K562 (cell line): Measurements from ENCODE around the gene SUMF2. TPM values are rescaled to one million over a fixed set of nuclear protein-coding genes. Genes with fewer than 3 reads are reported as not detected.

Experiments
- CEBPZ ChIP-seq: fragments of 150-350 bp; IDR thresholded peaks from 2 replicates; pipeline ENCODE4 v1.6.1; 2014; ENCODE audit warnings: low read depth, mild to moderate bottlenecking, low read length, borderline replicate concordance
- FUS ChIP-seq: fragments of 200-400 bp; formaldehyde crosslinking; optimal IDR thresholded peaks from 2 replicates; pipeline ENCODE3; 2017; ENCODE audit warnings: low read depth, low read length
- GTF2B ChIP-seq: IDR thresholded peaks from 2 replicates; pipeline ENCODE4 v1.6.1; 2011; ENCODE audit not compliant: insufficient read length; ENCODE audit errors: extremely low read depth
- JUND ChIP-seq, 2 experiments: IDR thresholded peaks; 2 replicates in 1 of 2; 3 replicates in 1 of 2; pipeline ENCODE4 v1.6.1; 2011; ENCODE audit warnings: borderline replicate concordance in 2 of 2, low read depth in 2 of 2, low read length in 2 of 2, improper control_type of control experiment in 1 of 2, missing biosample characterization in 1 of 2, missing genetic modification characterization in 1 of 2, missing genetic modification reagents in 1 of 2
- KLF6 ChIP-seq: fragments of 250-450 bp; sonication (Bioruptor Pico); IDR thresholded peaks from 2 replicates; pipeline ENCODE4 v1.4.0; 2020; ENCODE audit warnings: mild to moderate bottlenecking, moderate library complexity, borderline replicate concordance
- MNT ChIP-seq, 2 experiments: fragments of 450-650 bp; conservative IDR thresholded peaks; 2 replicates each; pipeline ENCODE4 v1.6.1; 2017; ENCODE audit warnings: mild to moderate bottlenecking in 2 of 2, moderate library complexity in 2 of 2
- NBN ChIP-seq: fragments of 450-650 bp; IDR thresholded peaks from 2 replicates; pipeline ENCODE4 v1.6.1; 2016; ENCODE audit warnings: low read depth, mild to moderate bottlenecking
- PKNOX1 ChIP-seq: fragments of 450-650 bp; IDR thresholded peaks from 2 replicates; pipeline ENCODE4 v1.6.1; 2016
- RREB1 ChIP-seq: fragments of 250-450 bp; sonication (Bioruptor Pico); IDR thresholded peaks from 2 replicates; pipeline ENCODE4 v1.4.0; 2020
- SP1 ChIP-seq: sonication (generic); formaldehyde crosslinking; IDR thresholded peaks from 2 replicates; pipeline ENCODE4 v1.8.1; 2022; ENCODE audit warnings: mild to moderate bottlenecking, missing genetic modification reagents
- ZNF217 ChIP-seq: sonication (generic); formaldehyde crosslinking; IDR thresholded peaks from 2 replicates; pipeline ENCODE4 v1.8.0; 2022; ENCODE audit warnings: mild to moderate bottlenecking, missing genetic modification reagents
- ZNF639 ChIP-seq, 2 experiments: fragments of 200-800 bp in 1 of 2; sonication (Bioruptor generic) in 1 of 2; sonication (generic) in 1 of 2; formaldehyde crosslinking in 1 of 2; IDR thresholded peaks in 1 of 2; conservative IDR thresholded peaks in 1 of 2; 2 replicates each; pipeline versions ENCODE4 v1.5.0 to v1.6.1; 2016 to 2020; ENCODE audit warnings: missing compliant biosample characterization in 1 of 2, missing genetic modification characterization in 1 of 2, missing genetic modification reagents in 1 of 2
- polyA plus RNA-seq, 8 experiments: library from polyadenylated mRNA; depleted of rRNA in 4 of 8; stranded (reverse) in 5 of 8; unstranded in 3 of 8; fragments of >200 nt; fragmentation: Nextera tagmentation in 2 of 8; fragmentation: Illumina TruSeq in 1 of 8; extraction: Ambion mirVana in 2 of 8; extraction: Trizol in 1 of 8; gene quantifications; 2 replicates each; pipeline versions ENCODE4 v1.2.1 to v1.2.3, GENCODE V29; 2011 to 2014; ENCODE audit warnings: inconsistent platforms in 1 of 8, missing spikeins in 1 of 8
- total RNA-seq, 7 experiments: library from RNA; depleted of rRNA in 6 of 7; stranded (reverse); fragments of >200 nt in 6 of 7; fragmentation: Illumina TruSeq in 2 of 7; extraction: Trizol in 2 of 7; gene quantifications; 2 replicates each; pipeline versions ENCODE4 v1.2.1 to v1.2.3, GENCODE V29; 2011 to 2021; ENCODE audit warnings: low replicate concordance in 1 of 7

Gene SUMF2
- total and polyA plus RNA-seq, 9 of the 15 experiments (the other 6 are each of a cell fraction or from before 2014, with no cell fraction given): 39.0 to 113 (median 67.7) TPM

- TF ChIP-seq SP1 (CRISPR knock-in tag) (no peak), GTF2B (no peak), PKNOX1 (no peak), MNT (conservative IDR thresholded peaks at IDR 0.05) (no peak), ZNF639 (CRISPR knock-in tag; conservative IDR thresholded peaks at IDR 0.05 in 1 of 2, IDR thresholded peaks at IDR 0.05 in 1 of 2) (no peak), ZNF217 (CRISPR knock-in tag) (no peak), FUS (no peak), JUND (IDR thresholded peaks at IDR 0.05; ENCODE audit: borderline replicate concordance, low read depth, low read length) (peak; percentile 98), JUND (tag; IDR thresholded peaks at IDR 0.05; ENCODE audit: borderline replicate concordance, low read depth, low read length) (peak; percentile 96), KLF6 (CRISPR knock-in tag) (no peak), NBN (no peak), RREB1 (CRISPR knock-in tag) (no peak), CEBPZ (no peak)
Observed at GRCh38 chr7:56062382-56062781, 1.7 kb upstream of the SUMF2 start (continued).
